HL-60 (cell line): ENCODE measurements around the gene HBA2.

Experiments
- DNase-seq, 2 experiments: peaks; one replicate each; pipeline ENCODE4 v3.0.0-alpha.2; 2010 to 2020; ENCODE audit warnings: low read depth in 1 of 2, low spot score in 1 of 2
- H3K27ac ChIP-seq: fragments of 250-450 bp; sonication (Bioruptor Pico); replicated peaks from 2 replicates; pipeline ENCODE4 v1.5.1; 2020; ENCODE audit warnings: mild to moderate bottlenecking, moderate library complexity
- H3K27me3 ChIP-seq: fragments of 250-450 bp; sonication (Bioruptor Pico); 2 replicates; pipeline ENCODE4 v1.5.1; 2021; ENCODE audit warnings: mild to moderate bottlenecking, moderate library complexity; ENCODE audit not compliant: insufficient read depth, poor library complexity, severe bottlenecking
- H3K4me3 ChIP-seq: replicated peaks from 2 replicates; pipeline ENCODE4 v1.5.1; 2011; ENCODE audit warnings: mild to moderate bottlenecking, control low read depth, low read length; ENCODE audit not compliant: insufficient read depth
- GABPA ChIP-seq: IDR thresholded peaks from 2 replicates; pipeline ENCODE4 v1.6.1; 2012; ENCODE audit warnings: low read depth
- POLR2AphosphoS5 ChIP-seq: IDR thresholded peaks from 2 replicates; pipeline ENCODE4 v1.6.1; 2012; ENCODE audit warnings: low read depth
- SPI1 ChIP-seq: IDR thresholded peaks from 2 replicates; pipeline ENCODE4 v1.6.1; 2012; ENCODE audit warnings: low read depth, mild to moderate bottlenecking, borderline replicate concordance
- TF ChIP-seq, protein P1 (sequence below): IDR thresholded peaks from 2 replicates; pipeline ENCODE4 v1.6.1; 2012; ENCODE audit warnings: low read depth; ENCODE audit not compliant: insufficient replicate concordance
- TF ChIP-seq, protein P2 (sequence below): IDR thresholded peaks from one replicate; pipeline ENCODE4 v1.5.1; 2011; ENCODE audit warnings: low read length, control low read depth, inconsistent platforms; ENCODE audit not compliant: insufficient read depth

Gene HBA2

DNA sequence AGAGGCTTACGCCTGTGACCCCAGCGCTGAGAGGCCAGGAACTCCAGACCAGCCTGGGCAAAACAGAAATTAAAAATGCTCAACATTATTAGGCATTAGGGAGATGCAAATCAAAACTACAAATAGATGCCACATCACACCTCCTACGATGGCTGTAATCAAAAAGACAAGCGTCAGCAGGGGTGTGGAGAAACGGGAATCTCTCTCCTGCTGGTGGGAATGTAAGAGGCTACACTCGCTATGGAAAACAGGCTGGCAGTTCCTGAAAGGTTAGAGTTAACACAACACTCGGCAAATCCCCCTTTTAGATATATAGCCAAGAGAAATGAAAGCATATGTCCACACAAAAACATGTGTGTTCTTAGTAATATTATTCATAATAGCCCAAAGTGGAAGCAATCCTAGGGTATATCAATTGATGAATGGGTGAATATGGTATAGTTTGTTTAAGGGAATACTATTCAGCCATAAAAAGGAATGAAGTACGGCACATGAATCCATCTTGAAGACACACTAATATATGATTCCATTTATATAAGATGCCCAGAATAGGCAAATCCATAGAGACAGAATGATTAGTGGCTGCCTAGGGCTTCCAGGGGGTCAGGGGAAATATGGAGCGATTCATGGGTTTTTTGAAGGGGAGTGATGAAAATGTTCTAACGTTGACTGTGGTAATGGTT, 32.4 kb upstream of the HBA2 start:
- Histone ChIP-seq H3K27ac (no peak overlapping the region), H3K4me3 (no peak overlapping the region), H3K27me3 (no peaks in the 10 kb centered on the region)
- TF ChIP-seq, protein P1, sequence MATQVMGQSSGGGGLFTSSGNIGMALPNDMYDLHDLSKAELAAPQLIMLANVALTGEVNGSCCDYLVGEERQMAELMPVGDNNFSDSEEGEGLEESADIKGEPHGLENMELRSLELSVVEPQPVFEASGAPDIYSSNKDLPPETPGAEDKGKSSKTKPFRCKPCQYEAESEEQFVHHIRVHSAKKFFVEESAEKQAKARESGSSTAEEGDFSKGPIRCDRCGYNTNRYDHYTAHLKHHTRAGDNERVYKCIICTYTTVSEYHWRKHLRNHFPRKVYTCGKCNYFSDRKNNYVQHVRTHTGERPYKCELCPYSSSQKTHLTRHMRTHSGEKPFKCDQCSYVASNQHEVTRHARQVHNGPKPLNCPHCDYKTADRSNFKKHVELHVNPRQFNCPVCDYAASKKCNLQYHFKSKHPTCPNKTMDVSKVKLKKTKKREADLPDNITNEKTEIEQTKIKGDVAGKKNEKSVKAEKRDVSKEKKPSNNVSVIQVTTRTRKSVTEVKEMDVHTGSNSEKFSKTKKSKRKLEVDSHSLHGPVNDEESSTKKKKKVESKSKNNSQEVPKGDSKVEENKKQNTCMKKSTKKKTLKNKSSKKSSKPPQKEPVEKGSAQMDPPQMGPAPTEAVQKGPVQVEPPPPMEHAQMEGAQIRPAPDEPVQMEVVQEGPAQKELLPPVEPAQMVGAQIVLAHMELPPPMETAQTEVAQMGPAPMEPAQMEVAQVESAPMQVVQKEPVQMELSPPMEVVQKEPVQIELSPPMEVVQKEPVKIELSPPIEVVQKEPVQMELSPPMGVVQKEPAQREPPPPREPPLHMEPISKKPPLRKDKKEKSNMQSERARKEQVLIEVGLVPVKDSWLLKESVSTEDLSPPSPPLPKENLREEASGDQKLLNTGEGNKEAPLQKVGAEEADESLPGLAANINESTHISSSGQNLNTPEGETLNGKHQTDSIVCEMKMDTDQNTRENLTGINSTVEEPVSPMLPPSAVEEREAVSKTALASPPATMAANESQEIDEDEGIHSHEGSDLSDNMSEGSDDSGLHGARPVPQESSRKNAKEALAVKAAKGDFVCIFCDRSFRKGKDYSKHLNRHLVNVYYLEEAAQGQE: no peak
- TF ChIP-seq SPI1: no peak
- TF ChIP-seq GABPA: no peak
- TF ChIP-seq POLR2AphosphoS5: no peak
- DNase-seq: no peak

DNA sequence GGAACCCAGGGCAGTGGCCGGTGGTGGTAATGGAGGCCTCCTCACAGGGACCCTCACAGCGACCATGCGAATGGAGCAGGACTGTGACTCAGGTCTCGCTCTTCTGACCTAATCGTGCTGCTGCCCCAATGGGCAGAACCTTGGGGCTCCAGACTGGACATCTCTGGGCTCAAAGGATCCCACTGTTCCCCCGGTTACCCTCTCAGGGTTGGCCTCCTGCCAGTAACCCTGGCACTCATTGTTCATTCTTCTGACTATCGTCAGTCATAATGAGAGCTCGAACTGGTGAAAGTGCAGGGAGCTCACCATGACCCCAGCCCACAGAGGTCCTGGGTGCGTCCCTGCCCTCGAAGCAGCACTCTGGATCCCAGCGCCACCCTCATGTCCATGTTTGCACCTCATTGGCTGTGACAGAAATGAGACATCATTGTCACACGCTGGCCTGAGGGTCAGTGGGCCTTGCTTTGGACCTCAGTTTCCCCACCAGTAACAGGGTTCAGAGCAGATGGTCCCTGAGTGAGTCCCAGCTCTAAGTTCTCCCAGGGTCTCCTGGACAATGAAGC, 30.2 kb upstream of the HBA2 start:
- H3K4me3 ChIP-seq: no peak overlapping the region
- no peak overlapping the region for H3K27ac ChIP-seq
- DNase-seq: no peak
- TF ChIP-seq, protein P2, sequence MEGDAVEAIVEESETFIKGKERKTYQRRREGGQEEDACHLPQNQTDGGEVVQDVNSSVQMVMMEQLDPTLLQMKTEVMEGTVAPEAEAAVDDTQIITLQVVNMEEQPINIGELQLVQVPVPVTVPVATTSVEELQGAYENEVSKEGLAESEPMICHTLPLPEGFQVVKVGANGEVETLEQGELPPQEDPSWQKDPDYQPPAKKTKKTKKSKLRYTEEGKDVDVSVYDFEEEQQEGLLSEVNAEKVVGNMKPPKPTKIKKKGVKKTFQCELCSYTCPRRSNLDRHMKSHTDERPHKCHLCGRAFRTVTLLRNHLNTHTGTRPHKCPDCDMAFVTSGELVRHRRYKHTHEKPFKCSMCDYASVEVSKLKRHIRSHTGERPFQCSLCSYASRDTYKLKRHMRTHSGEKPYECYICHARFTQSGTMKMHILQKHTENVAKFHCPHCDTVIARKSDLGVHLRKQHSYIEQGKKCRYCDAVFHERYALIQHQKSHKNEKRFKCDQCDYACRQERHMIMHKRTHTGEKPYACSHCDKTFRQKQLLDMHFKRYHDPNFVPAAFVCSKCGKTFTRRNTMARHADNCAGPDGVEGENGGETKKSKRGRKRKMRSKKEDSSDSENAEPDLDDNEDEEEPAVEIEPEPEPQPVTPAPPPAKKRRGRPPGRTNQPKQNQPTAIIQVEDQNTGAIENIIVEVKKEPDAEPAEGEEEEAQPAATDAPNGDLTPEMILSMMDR: no peak
- H3K27me3 ChIP-seq: no peaks in the 10 kb centered on the region

DNA sequence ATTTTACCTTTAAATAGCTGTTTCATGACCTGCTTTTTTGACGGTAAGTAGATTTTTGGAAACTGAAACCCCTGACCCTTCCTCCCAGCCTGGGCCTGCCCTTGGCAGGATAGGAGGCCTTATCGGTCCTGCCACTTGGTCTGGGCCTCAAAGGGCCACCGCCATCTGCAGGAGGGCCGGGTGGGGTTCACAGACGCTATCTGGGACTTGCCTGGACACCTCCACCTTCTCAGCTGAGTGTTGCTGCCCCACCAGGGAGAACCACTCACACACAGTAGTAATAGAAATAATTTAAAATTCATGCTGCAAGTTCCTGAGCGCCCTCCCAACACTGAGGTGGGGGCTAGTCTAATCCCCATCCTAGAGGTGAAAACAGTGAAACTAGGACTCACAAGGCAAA, 29.6 kb upstream of the HBA2 start:
- DNase-seq: no peak
- Histone ChIP-seq H3K27me3 (no peaks in the 10 kb centered on the region), H3K27ac (no peak overlapping the region), H3K4me3 (no peak overlapping the region)
- TF ChIP-seq, protein P2: no peak
- TF ChIP-seq, protein P1: no peak
- TF ChIP-seq SPI1 (no peak), POLR2AphosphoS5 (no peak), GABPA (no peak)

DNA sequence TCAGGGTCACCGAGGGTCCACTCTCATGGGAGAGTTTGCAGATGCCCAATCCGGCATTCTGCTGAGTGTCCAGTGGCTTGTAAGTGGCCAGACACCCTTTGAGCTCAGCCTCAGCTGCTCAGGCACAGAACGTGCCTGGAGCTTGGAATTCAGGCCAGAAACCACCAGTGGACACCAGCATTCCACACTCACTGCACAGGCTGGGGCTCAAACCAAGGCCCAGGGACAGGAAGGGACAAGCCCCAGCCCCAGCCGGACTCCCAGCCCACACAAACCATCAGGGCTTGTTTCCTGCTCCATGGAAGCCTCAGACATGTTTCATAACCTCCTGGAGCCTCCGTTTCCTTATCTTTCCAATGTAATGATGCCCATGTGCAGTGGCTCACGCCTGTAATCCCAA, 29.2 kb upstream of the HBA2 start:
- Histone ChIP-seq H3K4me3 (no peak overlapping the region), H3K27ac (no peak overlapping the region), H3K27me3 (peaks cover under 1% of the 10 kb centered on the region)
- no peak for DNase-seq
- no peak for TF ChIP-seq GABPA
- TF ChIP-seq, protein P2: no peak
- no peak for TF ChIP-seq SPI1
- TF ChIP-seq, protein P1: no peak
- TF ChIP-seq POLR2AphosphoS5: no peak
